K562 (cell line): ENCODE results near the gene SNX14. TPM values are rescaled to one million over a fixed set of nuclear protein-coding genes. Genes with fewer than 3 reads are reported as not detected.
A peak's percentile ranks its signal among the peaks of the same experiment; 100 is the strongest.

Experiments used
- ATF4 ChIP-seq: fragments of 450-650 bp; formaldehyde crosslinking; IDR thresholded peaks from 2 replicates; pipeline ENCODE4 v1.4.0; 2022; ENCODE audit warnings: mild to moderate bottlenecking, moderate library complexity
- E2F4 ChIP-seq: sonication (generic); formaldehyde crosslinking; IDR thresholded peaks from 2 replicates; pipeline ENCODE4 v1.8.0; 2022; ENCODE audit warnings: mild to moderate bottlenecking, low read depth, missing genetic modification reagents
- LCOR ChIP-seq: sonication (generic); formaldehyde crosslinking; IDR thresholded peaks from 2 replicates; pipeline ENCODE4 v1.8.0; 2022; ENCODE audit warnings: mild to moderate bottlenecking, missing genetic modification reagents
- MGA ChIP-seq: fragments of 450-650 bp; IDR thresholded peaks from 2 replicates; pipeline ENCODE4 v1.6.1; 2016; ENCODE audit warnings: mild to moderate bottlenecking, moderate library complexity
- SMAD2 ChIP-seq: fragments of 150-350 bp; IDR thresholded peaks from 2 replicates; pipeline ENCODE4 v1.6.1; 2014; ENCODE audit warnings: low read depth, mild to moderate bottlenecking, low read length
- YY1 ChIP-seq, 3 experiments: IDR thresholded peaks; 2 replicates each; pipeline ENCODE4 v1.6.1; 2011; ENCODE audit warnings: low read length in 2 of 3, mild to moderate bottlenecking in 2 of 3, moderate library complexity in 2 of 3, borderline replicate concordance in 1 of 3, control low read depth in 1 of 3, low read depth in 1 of 3; ENCODE audit not compliant: insufficient read depth in 3 of 3, insufficient replicate concordance in 2 of 3, control insufficient read depth in 1 of 3, insufficient read length in 1 of 3; ENCODE audit errors: extremely low read depth in 1 of 3
- ZC3H8 ChIP-seq: fragments of 450-650 bp; IDR thresholded peaks from 2 replicates; pipeline ENCODE4 v1.6.1; 2017
- ZNF277 ChIP-seq: fragments of 250-450 bp; sonication (Bioruptor Pico); IDR thresholded peaks from 2 replicates; pipeline ENCODE4 v1.8.0; 2022; ENCODE audit warnings: inconsistent platforms, mild to moderate bottlenecking, moderate library complexity, borderline replicate concordance
- ZNF311 ChIP-seq: fragments of 250-450 bp; sonication (Bioruptor Pico); IDR thresholded peaks from 2 replicates; pipeline ENCODE4 v1.4.0; 2020; ENCODE audit warnings: mild to moderate bottlenecking, moderate library complexity
- ZNF316 ChIP-seq: fragments of 450-650 bp; IDR thresholded peaks from 2 replicates; pipeline ENCODE4 v1.6.1; 2016
- ZNF76 ChIP-seq: fragments of 250-450 bp; sonication (Bioruptor Pico); IDR thresholded peaks from 2 replicates; pipeline ENCODE4 v1.4.0; 2020; ENCODE audit warnings: mild to moderate bottlenecking, moderate library complexity, borderline replicate concordance
- polyA plus RNA-seq, 8 experiments: library from polyadenylated mRNA; depleted of rRNA in 4 of 8; stranded (reverse) in 5 of 8; unstranded in 3 of 8; fragments of >200 nt; fragmentation: Nextera tagmentation in 2 of 8; fragmentation: Illumina TruSeq in 1 of 8; extraction: Ambion mirVana in 2 of 8; extraction: Trizol in 1 of 8; gene quantifications; 2 replicates each; pipeline versions ENCODE4 v1.2.1 to v1.2.3, GENCODE V29; 2011 to 2014; ENCODE audit warnings: inconsistent platforms in 1 of 8, missing spikeins in 1 of 8
- total RNA-seq, 7 experiments: library from RNA; depleted of rRNA in 6 of 7; stranded (reverse); fragments of >200 nt in 6 of 7; fragmentation: Illumina TruSeq in 2 of 7; extraction: Trizol in 2 of 7; gene quantifications; 2 replicates each; pipeline versions ENCODE4 v1.2.1 to v1.2.3, GENCODE V29; 2011 to 2021; ENCODE audit warnings: low replicate concordance in 1 of 7

SNX14 gene
- total and polyA plus RNA-seq, 9 of the 15 experiments (the other 6 are each of a cell fraction or from before 2014, with no cell fraction given) = 46.5 to 140 (median 71.2) TPM

GRCh38 chr6:85642774-85643536 lies 49.3 kb upstream of the SNX14 start, which contains the start of gene SYNCRIP (continued):
- TF ChIP-seq ZNF277 (no peak), LCOR (CRISPR knock-in tag) (peak; percentile 79), ZNF316 (peak; percentile 74), SMAD2 (no peak), ZC3H8 (no peak), YY1 (IDR thresholded peaks at IDR 0.05; ENCODE audit: borderline replicate concordance in 1 of 3, control insufficient read depth in 1 of 3, extremely low read depth in 1 of 3, insufficient read depth in 3 of 3, insufficient read length in 1 of 3, insufficient replicate concordance in 2 of 3, low read depth in 1 of 3, low read length in 2 of 3) (peak; percentile 76 to 94 (median 94)), E2F4 (CRISPR knock-in tag) (0 out of 2 replicates have a peak, but pooled peaks have one; percentile 13), ZNF311 (CRISPR knock-in tag) (no peak), MGA (no peak), ZNF76 (no peak), ATF4 (CRISPR knock-in tag) (no peak)
